Measurements from ENCODE around the gene LAPTM4A. TPM values are rescaled to one million over a fixed set of nuclear protein-coding genes. Genes with fewer than 3 reads are reported as not detected.

The LAPTM4A gene
- total and polyA plus RNA-seq, 10 of the 15 experiments (the other 5 are each of a cell fraction or from before 2014, with no cell fraction given), result 17.8 to 107 (median 45.8) TPM

GRCh38 chr2:20097889-20098714 lies 46.7 kb upstream of the LAPTM4A start (continued):
- no peak for TF ChIP-seq ZBTB4 (CRISPR knock-in tag; IDR thresholded peaks at IDR 0.05)
- TF ChIP-seq KLF5 (IDR thresholded peaks at IDR 0.05; ENCODE audit: partially characterized antibody), result no peak
- TF ChIP-seq CBFB (IDR thresholded peaks at IDR 0.05; ENCODE audit: low read depth), result no peak
- no peak for TF ChIP-seq ZNF24 (IDR thresholded peaks at IDR 0.05)
- no peak for TF ChIP-seq ATF3 (IDR thresholded peaks at IDR 0.05; ENCODE audit: borderline replicate concordance, extremely low read depth, low read depth, low read length)
- peak; percentile 76; the same call in 2 of the 3 replicates for TF ChIP-seq POU2F2 (IDR thresholded peaks at IDR 0.05; ENCODE audit: borderline replicate concordance, low read depth, low read length)
- no peak for TF ChIP-seq TCF7 (IDR thresholded peaks at IDR 0.05; ENCODE audit: borderline replicate concordance)
- TF ChIP-seq CBX5 (IDR thresholded peaks at IDR 0.05; ENCODE audit: low read depth), result no peak
- no peak for TF ChIP-seq BMI1 (IDR thresholded peaks at IDR 0.05; ENCODE audit: borderline replicate concordance)
- no peak for TF ChIP-seq NR2F1 (conservative IDR thresholded peaks at IDR 0.05)
- TF ChIP-seq SUZ12 (IDR thresholded peaks at IDR 0.05; ENCODE audit: unreplicated experiment), result no peak
- no peak for TF ChIP-seq KDM1A (IDR thresholded peaks at IDR 0.05; ENCODE audit: borderline replicate concordance)
- peak; percentile 11; the same call in 1 of the 2 replicates for TF ChIP-seq RUNX3 (IDR thresholded peaks at IDR 0.05; ENCODE audit: low read length)
- no peak for TF ChIP-seq BCL11A (IDR thresholded peaks at IDR 0.05; ENCODE audit: low read depth, low read length)
- TF ChIP-seq ZBTB33 (IDR thresholded peaks at IDR 0.05), result no peak
- no peak for TF ChIP-seq BRCA1 (IDR thresholded peaks at IDR 0.05; ENCODE audit: low read depth, low read length)
- no peak for TF ChIP-seq RB1 (IDR thresholded peaks at IDR 0.05; ENCODE audit: borderline replicate concordance)
- no peak for TF ChIP-seq SMAD1 (IDR thresholded peaks at IDR 0.05; ENCODE audit: low read depth, partially characterized antibody)
- peak; percentile 98 for TF ChIP-seq SMC3 (IDR thresholded peaks at IDR 0.05; ENCODE audit: borderline replicate concordance, low read length)
- TF ChIP-seq RAD21 (IDR thresholded peaks at IDR 0.05; ENCODE audit: insufficient read depth, low read depth, low read length), result peak; percentile 99
- no peak for TF ChIP-seq TAF1 (IDR thresholded peaks at IDR 0.05; ENCODE audit: borderline replicate concordance, low read depth, low read length)
- no peak for TF ChIP-seq POLR2AphosphoS2 (IDR thresholded peaks at IDR 0.05; ENCODE audit: low read depth, low read length)
- TF ChIP-seq NR2C1 (IDR thresholded peaks at IDR 0.05), result no peak
- no peak for TF ChIP-seq NFIC (IDR thresholded peaks at IDR 0.05; ENCODE audit: low read depth, low read length)
- no peak for TF ChIP-seq EZH2 (IDR thresholded peaks at IDR 0.05; ENCODE audit: borderline replicate concordance, control insufficient read depth, low read depth, low read length)
- TF ChIP-seq EP300 (IDR thresholded peaks at IDR 0.05; ENCODE audit: borderline replicate concordance in 1 of 2, control insufficient read depth in 1 of 2, low read depth in 2 of 2, low read length in 2 of 2), result no peak
